Large intestine (tissue), 3 donors: ENCODE data around the gene GALR1. TPM values are rescaled to one million over a fixed set of nuclear protein-coding genes. Genes with fewer than 3 reads are reported as not detected.
"Not testable (repeated sequence)": the region's sequence is repeated elsewhere in the genome, so short reads cannot be mapped to it uniquely, and the experiment has no call there.

ENCODE experiments used
- DNase-seq, 2 donors: peaks; one replicate each; pipeline versions ENCODE4 v3.0.0 to v3.0.0-alpha.2; 2013
- H3K27ac ChIP-seq: one replicate; pipeline ENCODE4 v1.5.1; 2013; ENCODE audit warnings: low read length
- H3K27me3 ChIP-seq: 2 replicates; pipeline ENCODE4 v1.6.1; 2013; ENCODE audit warnings: low read length; ENCODE audit not compliant: control insufficient read depth, insufficient read depth
- H3K36me3 ChIP-seq: 2 replicates; pipeline ENCODE4 v1.6.1; 2013; ENCODE audit warnings: low read length; ENCODE audit not compliant: control insufficient read depth, insufficient read depth
- H3K4me1 ChIP-seq: one replicate; pipeline ENCODE4 v1.6.1; 2013; ENCODE audit warnings: low read length; ENCODE audit not compliant: control insufficient read depth, insufficient read depth
- H3K4me3 ChIP-seq: one replicate; pipeline ENCODE4 v1.5.1; 2013; ENCODE audit warnings: low read length
- H3K9me3 ChIP-seq: one replicate; pipeline ENCODE4 v1.6.1; 2013; ENCODE audit warnings: mild to moderate bottlenecking, low read depth, low read length, moderate library complexity; ENCODE audit not compliant: control insufficient read depth
- WGBS: methylation state at CpG from one replicate; pipeline ENCODE4 v1.1.5; 2013; ENCODE audit warnings: low lambda C conversion rate; ENCODE audit not compliant: insufficient coverage; 5-methylcytosine and 5-hydroxymethylcytosine counted together
- polyA plus RNA-seq: library from polyadenylated mRNA; unstranded; fragments of 120-200 nt; gene quantifications from one replicate; pipeline ENCODE4 v1.2.1, GENCODE V29; 2013

Gene GALR1
- polyA plus RNA-seq, 1 donor: 0.51 TPM

DNA sequence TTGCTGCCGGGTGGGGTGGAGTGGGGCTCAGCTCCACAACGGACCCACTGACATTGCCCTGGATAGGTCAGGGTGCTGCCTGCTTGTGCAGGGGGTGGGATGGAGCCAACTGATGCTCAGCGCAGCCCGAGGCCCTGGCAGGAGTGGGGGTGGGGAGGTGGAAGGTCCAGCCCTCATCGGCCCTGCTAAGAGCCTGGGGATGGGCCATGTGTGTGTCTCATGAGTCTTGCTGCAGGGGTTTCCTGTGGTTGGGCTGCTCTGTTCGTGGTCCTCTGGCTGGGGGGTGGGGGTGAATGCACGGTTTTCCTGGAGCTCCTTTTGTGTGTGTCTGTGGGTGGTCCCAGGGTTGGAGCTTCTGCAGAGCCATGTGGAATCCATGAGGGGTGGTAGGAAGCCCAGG lies 39.4 kb upstream of the GALR1 start:
- Histone ChIP-seq H3K27ac (no peak overlapping the region), H3K36me3 (no peaks in the 10 kb centered on the region), H3K4me3 (no peak overlapping the region), H3K9me3 (no peaks in the 10 kb centered on the region), H3K27me3 (no peaks in the 10 kb centered on the region), H3K4me1 (no peaks in the 10 kb centered on the region)
- DNase-seq: no peak
- WGBS: no CpG with 5 or more reads among the region's 7 CpGs

DNA sequence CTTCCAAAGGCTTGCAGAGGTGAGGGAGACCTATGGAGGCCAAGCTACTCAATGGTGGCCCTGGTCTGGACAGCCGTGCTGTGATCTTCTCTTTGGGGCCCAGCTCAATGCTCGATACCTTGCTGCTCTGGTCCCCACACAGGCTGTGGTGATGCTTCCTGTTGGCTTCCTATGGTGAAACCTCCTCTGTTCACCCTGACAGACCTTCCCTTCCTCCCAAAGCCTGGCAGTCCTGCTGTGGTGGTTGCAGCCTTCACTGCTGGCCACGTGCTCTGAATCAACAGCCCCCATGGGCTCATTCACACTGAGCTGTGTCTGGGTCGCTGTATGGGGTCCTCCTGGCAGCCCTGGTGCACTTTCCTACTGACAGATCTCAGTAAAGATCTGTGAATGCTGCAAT lies 31.0 kb upstream of the GALR1 start:
- H3K36me3 ChIP-seq: no peaks in the 10 kb centered on the region
- no peak overlapping the region for H3K27ac ChIP-seq
- no peaks in the 10 kb centered on the region for H3K9me3 ChIP-seq
- no CpG with 5 or more reads among the region's 4 CpGs for WGBS
- H3K27me3 ChIP-seq: no peaks in the 10 kb centered on the region
- no peak overlapping the region for H3K4me3 ChIP-seq
- no peaks in the 10 kb centered on the region for H3K4me1 ChIP-seq
- no peak for DNase-seq

DNA sequence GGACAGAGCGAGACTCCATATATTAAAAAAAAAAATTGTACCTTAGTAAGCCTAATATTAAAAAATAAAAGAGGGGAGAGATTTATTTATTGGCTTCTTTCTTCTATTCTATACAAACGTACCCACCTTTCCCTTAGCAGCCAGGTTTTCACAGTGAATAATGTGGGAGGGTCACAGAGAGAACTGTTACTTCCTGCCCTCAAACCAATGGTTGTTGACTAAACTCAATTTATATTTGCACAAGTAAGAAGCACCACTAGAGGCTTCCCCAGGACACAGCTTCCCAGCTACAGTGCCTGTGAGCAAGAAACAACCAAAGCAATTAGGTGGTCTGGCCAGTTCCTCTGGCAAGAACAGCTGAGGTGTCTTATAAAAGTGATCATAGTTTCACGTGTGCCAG lies 28.9 kb upstream of the GALR1 start:
- WGBS: 80% methylated on average over 2 of the region's 3 CpGs
- Histone ChIP-seq H3K9me3 (no peaks in the 10 kb centered on the region), H3K27me3 (no peaks in the 10 kb centered on the region), H3K27ac (no peak overlapping the region), H3K4me3 (no peak overlapping the region), H3K36me3 (no peaks in the 10 kb centered on the region), H3K4me1 (no peaks in the 10 kb centered on the region)
- DNase-seq: no peak

DNA sequence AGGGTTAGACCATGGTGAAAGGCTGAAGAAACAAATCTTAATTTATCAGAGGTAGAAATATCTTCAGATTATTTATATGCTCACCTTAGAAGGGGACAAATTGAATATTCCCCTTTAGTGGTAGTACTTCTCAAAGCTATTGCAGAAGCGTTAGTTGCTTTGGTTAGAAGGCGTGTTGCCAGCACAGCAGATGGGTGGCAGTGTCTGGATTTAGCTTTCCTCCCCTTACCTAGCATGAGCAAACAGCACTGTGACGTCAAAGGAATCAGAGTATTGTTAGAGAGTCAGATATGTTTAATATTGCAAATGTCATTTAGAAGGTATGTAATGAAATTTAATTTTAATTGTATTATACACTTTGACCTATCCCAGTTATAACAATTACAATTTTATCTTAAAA lies 27.2 kb upstream of the GALR1 start:
- 20% methylated on average over 1 of the region's 3 CpGs for WGBS
- no peaks in the 10 kb centered on the region for H3K4me1 ChIP-seq
- no peak for DNase-seq
- no peak overlapping the region for H3K4me3 ChIP-seq
- no peaks in the 10 kb centered on the region for H3K36me3 ChIP-seq
- no peak overlapping the region for H3K27ac ChIP-seq
- no peaks in the 10 kb centered on the region for H3K9me3 ChIP-seq
- H3K27me3 ChIP-seq: no peaks in the 10 kb centered on the region

DNA sequence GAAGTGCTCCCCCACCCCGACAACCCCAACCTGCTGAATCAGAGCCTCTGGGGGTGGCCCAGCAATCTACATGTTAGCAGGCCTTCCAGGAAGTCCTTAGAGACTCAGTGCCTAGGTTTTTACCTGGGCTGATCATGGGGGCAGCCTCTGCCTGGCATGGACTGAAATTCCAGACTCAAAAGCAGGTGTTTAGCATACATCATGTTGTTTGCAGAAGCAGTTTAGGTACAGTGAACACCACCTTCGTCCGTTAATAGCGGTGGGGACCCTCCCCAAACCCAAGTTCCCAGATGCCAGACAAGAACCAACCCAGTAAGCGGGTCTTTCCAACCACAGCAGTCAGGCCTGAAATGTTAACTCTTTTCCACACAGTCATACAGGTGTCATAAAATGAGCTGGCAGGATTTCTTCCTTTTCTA lies 26.4 kb upstream of the GALR1 start:
- WGBS: no CpG with 5 or more reads among the region's 5 CpGs
- H3K4me3 ChIP-seq: no peak overlapping the region
- H3K36me3 ChIP-seq: no peaks in the 10 kb centered on the region
- H3K27ac ChIP-seq: no peak overlapping the region
- DNase-seq: no peak
- H3K27me3 ChIP-seq: no peaks in the 10 kb centered on the region
- no peaks in the 10 kb centered on the region for H3K9me3 ChIP-seq
- H3K4me1 ChIP-seq: no peaks in the 10 kb centered on the region

DNA sequence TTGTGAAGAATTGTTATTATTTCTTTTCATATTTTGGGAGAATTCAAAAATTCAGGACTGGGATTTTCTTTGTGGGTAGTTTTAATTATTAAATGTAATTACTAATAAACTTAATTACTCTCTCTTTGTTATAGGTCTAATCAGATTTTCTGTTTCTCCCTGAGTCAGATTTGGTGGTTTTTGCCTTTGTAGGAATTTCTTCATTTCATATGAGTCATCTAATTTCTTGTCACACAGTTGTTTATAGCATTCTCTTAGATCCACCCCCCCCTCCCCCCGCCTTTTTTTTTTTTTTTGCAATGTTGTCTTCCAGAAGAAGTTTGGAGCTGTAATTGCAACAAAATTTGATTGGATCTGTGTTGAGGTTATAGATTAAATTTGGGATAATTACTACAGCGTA lies 26.0 kb upstream of the GALR1 start:
- H3K4me1 ChIP-seq: no peaks in the 10 kb centered on the region

DNA sequence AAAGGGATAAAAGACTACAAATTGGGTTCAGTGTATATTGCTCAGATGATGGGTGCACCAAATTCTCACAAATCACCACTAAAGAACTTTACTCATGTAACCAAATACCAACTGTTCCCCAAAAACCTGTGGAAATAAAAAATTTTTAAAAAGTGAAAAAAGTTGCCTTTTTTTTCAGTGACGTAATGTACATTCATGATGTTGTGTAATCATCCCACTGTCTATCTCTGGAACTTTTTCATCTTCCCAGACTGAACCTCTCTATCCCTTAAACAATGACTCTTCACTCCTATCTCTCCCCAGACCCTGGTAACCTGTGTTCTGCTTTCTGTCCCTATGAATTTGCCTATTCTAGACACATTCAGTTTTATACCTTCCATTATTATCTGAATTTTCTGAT lies 19.0 kb upstream of the GALR1 start:
- no peaks in the 10 kb centered on the region for H3K36me3 ChIP-seq
- no peaks in the 10 kb centered on the region for H3K27me3 ChIP-seq
- 100% methylated on average over 1 of the region's 1 CpG for WGBS
- DNase-seq: no peak
- H3K9me3 ChIP-seq: no peaks in the 10 kb centered on the region
- no peak overlapping the region for H3K4me3 ChIP-seq
- H3K27ac ChIP-seq: no peak overlapping the region
- H3K4me1 ChIP-seq: no peaks in the 10 kb centered on the region

More for the DNA sequence above, 26.0 kb upstream of the GALR1 start:
- no peaks in the 10 kb centered on the region for H3K36me3 ChIP-seq
- H3K27ac ChIP-seq: no peak overlapping the region
- no peak overlapping the region for H3K4me3 ChIP-seq
- no peaks in the 10 kb centered on the region for H3K9me3 ChIP-seq
- DNase-seq: no peak
- WGBS: 67% methylated on average over 1 of the region's 2 CpGs
- H3K27me3 ChIP-seq: no peaks in the 10 kb centered on the region

DNA sequence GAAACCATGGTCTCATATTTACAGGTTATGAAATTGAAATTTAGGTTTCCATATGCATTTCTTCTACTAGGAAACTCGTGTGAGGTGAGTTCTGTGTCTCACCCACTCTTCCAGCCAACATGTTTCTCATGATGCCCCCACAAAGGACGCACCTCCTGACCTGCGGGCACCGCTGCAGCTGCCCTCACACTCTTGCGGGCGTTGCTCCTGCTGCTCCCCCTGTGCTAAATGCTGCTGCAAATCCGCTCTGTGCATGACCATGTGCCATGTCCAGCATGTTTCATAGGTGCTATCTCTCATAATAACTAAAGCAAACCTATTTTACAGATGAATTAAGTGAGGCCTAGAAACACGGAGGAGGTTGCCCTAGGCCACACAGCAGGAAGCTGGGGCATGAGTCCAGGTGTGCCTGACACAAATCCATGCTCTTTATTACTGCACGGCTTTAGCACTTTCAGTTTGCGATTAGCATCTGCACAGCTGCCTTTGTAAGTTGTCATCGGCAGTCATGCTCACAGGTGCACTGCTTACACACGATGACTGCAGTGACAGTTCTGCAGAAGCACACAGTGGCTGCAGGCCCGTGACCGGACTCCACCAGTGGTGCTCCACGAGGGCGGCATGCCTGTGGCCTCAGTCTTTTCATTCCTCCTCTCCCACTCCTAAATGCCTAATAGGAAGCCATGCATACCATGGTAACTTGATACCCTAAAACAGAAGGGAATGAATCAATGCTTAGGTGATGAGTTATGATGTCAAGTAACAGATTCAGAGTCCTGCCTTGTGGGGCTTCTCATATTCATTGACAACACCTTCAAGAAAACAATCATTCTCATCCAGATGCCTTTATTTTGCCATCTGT lies 14.9 kb upstream of the GALR1 start:
- Histone ChIP-seq H3K9me3 (peaks cover 9% of the 10 kb centered on the region), H3K36me3 (no peaks in the 10 kb centered on the region), H3K4me1 (no peaks in the 10 kb centered on the region), H3K27me3 (no peaks in the 10 kb centered on the region), H3K4me3 (no peak overlapping the region), H3K27ac (no peak overlapping the region)
- WGBS: no CpG with 5 or more reads among the region's 16 CpGs
- DNase-seq: no peak

DNA sequence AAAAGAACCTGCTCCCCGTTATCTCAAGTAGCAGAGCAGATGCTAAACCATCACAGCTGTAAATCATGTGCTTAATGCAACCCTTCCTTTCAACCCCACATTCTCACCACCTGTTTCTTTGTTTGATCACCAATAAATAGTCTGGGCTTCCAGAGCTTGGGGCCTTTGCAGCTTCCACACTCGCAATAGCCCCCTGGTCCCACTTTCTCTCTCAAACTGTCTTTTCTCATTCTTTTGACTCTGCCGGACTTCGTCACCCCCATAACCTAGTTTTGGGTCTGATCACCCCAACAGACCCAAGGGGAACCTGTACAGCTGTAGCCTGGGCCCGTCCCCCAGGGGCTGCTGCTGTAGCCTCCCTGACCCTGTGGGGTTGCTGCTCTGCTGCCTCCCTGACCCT lies 10.4 kb upstream of the GALR1 start:
- DNase-seq, H3K36me3 ChIP-seq, H3K9me3 ChIP-seq, H3K4me3 ChIP-seq, H3K4me1 ChIP-seq, H3K27me3 ChIP-seq, H3K27ac ChIP-seq: not testable (repeated sequence)
- WGBS: 100% methylated on average over 3 of the region's 5 CpGs

DNA sequence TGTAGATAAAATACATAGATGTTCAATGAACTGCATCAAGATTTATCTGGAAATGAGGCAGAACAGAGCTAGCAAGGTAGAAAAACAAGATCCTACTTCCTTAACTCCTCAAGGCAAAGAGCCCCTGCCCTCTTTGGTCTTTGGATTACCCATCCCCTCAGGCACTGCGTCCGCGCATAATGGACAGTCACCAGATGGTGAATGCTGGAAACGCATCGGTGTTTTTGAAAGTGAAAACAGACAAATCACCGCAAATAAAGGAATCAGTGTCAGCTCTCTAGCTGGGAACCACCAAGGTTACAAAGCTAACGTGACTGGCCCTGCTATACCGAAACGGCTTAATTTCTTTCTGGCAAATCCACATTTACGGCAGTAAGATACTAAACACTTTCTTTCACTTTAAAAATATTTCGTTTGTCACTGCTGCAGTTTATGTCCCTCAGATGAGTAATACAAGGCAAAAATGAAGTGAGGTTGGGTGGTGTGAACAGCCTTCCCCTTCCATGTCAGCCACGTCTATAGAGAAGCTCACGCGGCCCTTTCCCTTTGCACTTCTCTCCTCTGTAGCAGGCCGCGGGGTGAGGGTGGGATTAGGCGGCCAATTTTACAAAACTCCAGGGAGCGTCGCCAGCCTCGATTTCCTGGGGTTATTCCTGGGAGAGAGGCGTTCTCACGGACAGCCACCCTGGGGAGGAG lies 627 bp upstream of the GALR1 start:
- Histone ChIP-seq H3K4me1 (no peaks in the 10 kb centered on the region), H3K4me3 (no peak overlapping the region), H3K27me3 (peaks cover 60% of the 10 kb centered on the region), H3K27ac (no peak overlapping the region), H3K9me3 (peaks cover 7% of the 10 kb centered on the region), H3K36me3 (no peaks in the 10 kb centered on the region)
- no peak for DNase-seq
- WGBS: 6% methylated on average over 3 of the region's 22 CpGs
